Osteoblast (primary cell): ENCODE results near the gene SOBP. TPM values are rescaled to one million over a fixed set of nuclear protein-coding genes. Genes with fewer than 3 reads are reported as not detected.

Source experiments
- DNase-seq: peaks from one replicate; pipeline ENCODE4 v3.0.0; 2011; ENCODE audit warnings: low spot score, mixed read lengths; ENCODE audit not compliant: insufficient read length; ENCODE audit errors: missing footprints
- H2AFZ ChIP-seq: 2 replicates; pipeline ENCODE4 v1.6.0; 2011; ENCODE audit warnings: mild to moderate bottlenecking, low read length
- H3K27ac ChIP-seq: 2 replicates; pipeline ENCODE4 v1.5.1; 2011; ENCODE audit warnings: mild to moderate bottlenecking, low read depth, low read length, moderate library complexity
- H3K27me3 ChIP-seq: 2 replicates; pipeline ENCODE4 v1.6.0; 2012; ENCODE audit warnings: mild to moderate bottlenecking, control low read depth, inconsistent platforms, low read length, moderate library complexity; ENCODE audit not compliant: insufficient read depth
- H3K36me3 ChIP-seq: 2 replicates; pipeline ENCODE4 v1.5.1; 2011; ENCODE audit warnings: mild to moderate bottlenecking, low read length, control low read depth, moderate library complexity; ENCODE audit not compliant: insufficient read depth
- H3K4me1 ChIP-seq: 2 replicates; pipeline ENCODE4 v1.5.1; 2011; ENCODE audit warnings: mild to moderate bottlenecking, low read length, control low read depth, moderate library complexity; ENCODE audit not compliant: insufficient read depth
- H3K4me2 ChIP-seq: 2 replicates; pipeline ENCODE4 v1.6.0; 2011; ENCODE audit warnings: mild to moderate bottlenecking, low read length; ENCODE audit not compliant: insufficient read depth
- H3K4me3 ChIP-seq: fragments of 200-600 bp; sonication (generic); 3 replicates; pipeline ENCODE4 v1.5.1; 2012; ENCODE audit warnings: mild to moderate bottlenecking, low read length, inconsistent platforms; ENCODE audit not compliant: insufficient read depth
- H3K79me2 ChIP-seq: 2 replicates; pipeline ENCODE4 v1.6.0; 2012; ENCODE audit warnings: mild to moderate bottlenecking, low read length, control low read depth, inconsistent platforms; ENCODE audit not compliant: insufficient read depth
- H3K9me3 ChIP-seq: 2 replicates; pipeline ENCODE4 v1.5.1; 2011; ENCODE audit warnings: low read depth, low read length, control low read depth
- H4K20me1 ChIP-seq: 2 replicates; pipeline ENCODE4 v1.6.0; 2012; ENCODE audit warnings: mild to moderate bottlenecking, low read length, control low read depth; ENCODE audit not compliant: insufficient read depth
- total RNA-seq: library from RNA; depleted of rRNA; stranded (reverse); fragments of >200 nt; gene quantifications from 2 replicates; pipeline ENCODE4 v1.2.3, GENCODE V29; 2012
- TF ChIP-seq, protein P1 (sequence below): IDR thresholded peaks from 2 replicates; pipeline ENCODE4 v1.5.1; 2011; ENCODE audit warnings: mild to moderate bottlenecking, low read depth, low read length, moderate library complexity; ENCODE audit errors: extremely low read depth

The SOBP gene
- total RNA-seq, 1 donor: 3.6 TPM

DNA sequence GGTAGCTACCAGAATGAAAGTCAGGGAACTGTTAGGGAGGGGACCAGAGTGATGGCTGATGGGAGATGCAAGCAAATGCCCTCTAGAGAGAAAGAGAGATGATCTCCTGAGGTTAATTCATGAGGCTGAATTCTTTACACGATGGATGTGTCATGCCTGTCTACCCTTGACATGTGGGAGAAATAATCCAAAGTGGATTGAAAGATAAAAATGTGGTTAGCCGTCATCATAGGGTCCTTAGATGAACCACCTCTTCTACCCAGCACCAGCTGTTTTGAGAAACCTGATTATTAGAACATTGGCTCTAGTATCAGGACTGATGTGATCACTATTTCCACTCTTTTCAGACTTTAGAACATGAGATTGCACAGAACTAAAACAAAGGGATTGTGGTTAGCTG is 53.6 kb downstream of the SOBP start:
- no peaks in the 10 kb centered on the region for H3K36me3 ChIP-seq
- no peaks in the 10 kb centered on the region for H3K4me1 ChIP-seq
- no peaks in the 10 kb centered on the region for H3K9me3 ChIP-seq
- DNase-seq: no peak
- no peaks in the 10 kb centered on the region for H3K79me2 ChIP-seq
- TF ChIP-seq, protein P1, sequence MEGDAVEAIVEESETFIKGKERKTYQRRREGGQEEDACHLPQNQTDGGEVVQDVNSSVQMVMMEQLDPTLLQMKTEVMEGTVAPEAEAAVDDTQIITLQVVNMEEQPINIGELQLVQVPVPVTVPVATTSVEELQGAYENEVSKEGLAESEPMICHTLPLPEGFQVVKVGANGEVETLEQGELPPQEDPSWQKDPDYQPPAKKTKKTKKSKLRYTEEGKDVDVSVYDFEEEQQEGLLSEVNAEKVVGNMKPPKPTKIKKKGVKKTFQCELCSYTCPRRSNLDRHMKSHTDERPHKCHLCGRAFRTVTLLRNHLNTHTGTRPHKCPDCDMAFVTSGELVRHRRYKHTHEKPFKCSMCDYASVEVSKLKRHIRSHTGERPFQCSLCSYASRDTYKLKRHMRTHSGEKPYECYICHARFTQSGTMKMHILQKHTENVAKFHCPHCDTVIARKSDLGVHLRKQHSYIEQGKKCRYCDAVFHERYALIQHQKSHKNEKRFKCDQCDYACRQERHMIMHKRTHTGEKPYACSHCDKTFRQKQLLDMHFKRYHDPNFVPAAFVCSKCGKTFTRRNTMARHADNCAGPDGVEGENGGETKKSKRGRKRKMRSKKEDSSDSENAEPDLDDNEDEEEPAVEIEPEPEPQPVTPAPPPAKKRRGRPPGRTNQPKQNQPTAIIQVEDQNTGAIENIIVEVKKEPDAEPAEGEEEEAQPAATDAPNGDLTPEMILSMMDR: no peak
- H2AFZ ChIP-seq: no peak overlapping the region
- no peaks in the 10 kb centered on the region for H4K20me1 ChIP-seq
- H3K4me3 ChIP-seq: no peak overlapping the region
- H3K4me2 ChIP-seq: no peak overlapping the region
- H3K27ac ChIP-seq: no peak overlapping the region
- H3K27me3 ChIP-seq: peaks cover 2% of the 10 kb centered on the region

GRCh38 chr6:107545763-107546162 is 55.8 kb downstream of the SOBP start:
- no peaks in the 10 kb centered on the region for H4K20me1 ChIP-seq
- no peaks in the 10 kb centered on the region for H3K36me3 ChIP-seq
- peaks cover 2% of the 10 kb centered on the region for H3K27me3 ChIP-seq
- H3K9me3 ChIP-seq: no peaks in the 10 kb centered on the region
- no peaks in the 10 kb centered on the region for H3K4me1 ChIP-seq
- H3K4me3 ChIP-seq: no peak overlapping the region
- H3K4me2 ChIP-seq: no peak overlapping the region
- H3K27ac ChIP-seq: no peak overlapping the region
- no peak overlapping the region for H2AFZ ChIP-seq
- DNase-seq: no peak
- TF ChIP-seq, protein P1: no peak
- H3K79me2 ChIP-seq: no peaks in the 10 kb centered on the region

DNA sequence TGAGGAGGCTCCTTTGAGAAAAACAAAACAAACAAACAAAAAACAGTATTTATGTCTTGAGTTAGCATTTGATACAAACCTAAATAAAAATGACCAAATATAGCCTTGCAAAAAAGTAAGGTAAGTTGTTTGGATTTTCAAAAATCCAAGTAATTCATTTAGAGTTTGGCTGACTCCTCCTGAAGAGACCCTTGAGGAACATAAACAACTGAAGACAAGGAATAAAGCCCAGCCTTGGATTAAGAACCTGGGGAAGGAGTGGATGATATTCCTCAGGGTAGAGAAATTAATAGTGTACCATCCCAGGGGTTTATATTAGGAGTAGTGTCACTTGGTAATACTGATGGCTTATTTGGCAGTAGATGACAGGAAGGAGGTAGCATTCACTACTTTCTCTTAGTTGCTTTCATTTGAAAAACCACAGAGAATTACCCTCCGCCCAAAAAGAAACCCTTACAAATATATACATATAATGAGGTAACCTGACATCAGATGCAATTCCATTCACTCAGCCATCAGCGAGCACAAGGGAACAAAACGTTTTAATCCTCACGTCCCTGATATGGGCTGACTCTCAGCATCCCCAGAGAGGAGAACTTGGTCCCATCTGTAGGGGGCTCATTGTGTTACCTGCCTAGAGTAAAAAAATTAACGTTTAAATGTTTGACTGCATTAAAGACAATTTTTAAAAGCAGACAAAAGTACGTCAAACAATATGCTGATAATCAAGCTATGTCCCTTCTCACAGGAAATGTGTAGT is 57.0 kb downstream of the SOBP start:
- H3K9me3 ChIP-seq: no peaks in the 10 kb centered on the region
- TF ChIP-seq, protein P1: no peak
- no peaks in the 10 kb centered on the region for H3K4me1 ChIP-seq
- H2AFZ ChIP-seq: no peak overlapping the region
- peaks cover 2% of the 10 kb centered on the region for H3K27me3 ChIP-seq
- H3K4me3 ChIP-seq: no peak overlapping the region
- H4K20me1 ChIP-seq: no peaks in the 10 kb centered on the region
- no peaks in the 10 kb centered on the region for H3K79me2 ChIP-seq
- H3K4me2 ChIP-seq: no peak overlapping the region
- no peaks in the 10 kb centered on the region for H3K36me3 ChIP-seq
- no peak overlapping the region for H3K27ac ChIP-seq
- no peak for DNase-seq

DNA sequence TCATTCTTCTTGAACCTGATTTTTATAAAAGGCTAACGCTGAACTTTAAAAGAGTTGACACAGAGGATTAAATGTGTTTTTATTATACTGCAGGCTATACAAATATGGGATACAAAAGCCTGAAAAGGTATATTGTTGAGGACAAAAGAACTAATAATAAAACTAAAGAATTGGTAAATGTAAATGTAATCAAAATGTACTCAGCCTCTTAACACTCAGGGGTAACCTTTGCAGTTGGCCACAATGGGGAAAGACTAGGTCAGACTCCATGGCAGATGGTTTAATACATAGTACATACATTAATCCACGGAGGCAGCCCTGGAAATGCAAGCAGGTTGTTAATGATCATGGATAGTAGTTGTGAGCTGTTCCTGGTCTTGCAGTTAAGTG is 57.5 kb downstream of the SOBP start:
- Histone ChIP-seq H4K20me1 (no peaks in the 10 kb centered on the region), H3K79me2 (no peaks in the 10 kb centered on the region), H2AFZ (no peak overlapping the region), H3K36me3 (no peaks in the 10 kb centered on the region), H3K9me3 (no peaks in the 10 kb centered on the region), H3K4me1 (no peaks in the 10 kb centered on the region), H3K27me3 (peaks cover 2% of the 10 kb centered on the region), H3K4me2 (no peak overlapping the region), H3K27ac (no peak overlapping the region), H3K4me3 (no peak overlapping the region)
- TF ChIP-seq, protein P1: no peak
- no peak for DNase-seq
